WERI-Rb-1 (cell line): ENCODE measurements around the gene SYCE3.

Experiments
- DNase-seq: peaks from one replicate; pipeline ENCODE4 v3.0.0-alpha.2; 2020
- H3K27ac ChIP-seq: fragments of 250-450 bp; sonication (Bioruptor Pico); 2 replicates; pipeline ENCODE4 v1.5.1; 2020; ENCODE audit warnings: mild to moderate bottlenecking, moderate library complexity
- H3K27me3 ChIP-seq: fragments of 250-450 bp; sonication (Bioruptor Pico); 2 replicates; pipeline ENCODE4 v1.5.1; 2021; ENCODE audit warnings: mild to moderate bottlenecking, low read depth, moderate library complexity; ENCODE audit not compliant: insufficient read depth, severe bottlenecking
- H3K36me3 ChIP-seq: fragments of 250-450 bp; sonication (Bioruptor Pico); 2 replicates; pipeline ENCODE4 v1.5.1; 2020; ENCODE audit warnings: mild to moderate bottlenecking, moderate library complexity
- H3K4me3 ChIP-seq: 2 replicates; pipeline ENCODE4 v1.5.1; 2011; ENCODE audit warnings: low read depth, mild to moderate bottlenecking, control low read depth, low read length
- H3K9me3 ChIP-seq: fragments of 250-450 bp; sonication (Bioruptor Pico); 2 replicates; pipeline ENCODE4 v1.5.1; 2021; ENCODE audit warnings: mild to moderate bottlenecking, moderate library complexity; ENCODE audit not compliant: severe bottlenecking
- TF ChIP-seq, protein P1 (sequence below): IDR thresholded peaks from 2 replicates; pipeline ENCODE4 v1.5.1; 2011; ENCODE audit warnings: low read depth, mild to moderate bottlenecking, control low read depth, inconsistent platforms, low read length

The SYCE3 gene

DNA sequence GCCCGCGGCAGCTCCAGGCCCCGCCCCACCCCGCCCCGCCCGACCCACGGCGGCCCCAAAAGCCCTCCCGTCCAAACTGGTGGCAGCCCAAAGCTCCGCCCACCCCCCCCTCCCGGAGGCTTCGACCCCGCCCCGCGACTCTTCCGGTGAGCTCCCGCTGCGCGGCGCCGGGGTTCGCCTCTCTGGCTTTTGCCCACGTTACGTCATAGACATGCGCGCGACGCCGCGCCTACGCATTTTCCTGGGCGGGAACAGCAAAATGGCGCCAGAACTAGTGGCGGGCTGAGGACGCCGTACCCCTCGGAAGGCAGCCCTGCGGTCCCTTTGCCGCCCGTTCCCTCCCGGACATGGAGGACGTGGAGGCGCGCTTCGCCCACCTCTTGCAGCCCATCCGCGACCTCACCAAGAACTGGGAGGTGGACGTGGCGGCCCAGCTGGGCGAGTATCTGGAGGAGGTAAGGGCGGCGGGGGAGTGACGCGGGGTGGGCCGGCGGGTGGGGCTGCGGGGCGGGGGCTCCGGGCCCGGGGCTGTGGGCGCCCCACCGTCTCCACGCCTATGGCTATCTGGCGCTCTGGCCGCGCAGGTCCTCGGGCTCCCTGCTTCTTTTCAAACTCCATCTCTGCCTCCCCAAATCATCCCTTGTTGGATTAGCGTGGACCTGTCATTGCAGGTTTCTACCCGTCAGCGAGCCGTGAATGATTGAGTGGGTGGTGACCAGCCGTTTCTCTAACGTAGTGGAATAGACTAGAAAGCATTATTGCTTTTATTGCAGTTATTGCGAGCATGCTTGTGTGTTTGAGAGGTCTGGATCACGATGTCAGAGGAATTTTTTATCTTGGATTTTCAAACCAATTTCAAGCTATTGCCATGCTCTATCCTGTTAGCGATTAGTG lies 54.5 kb downstream of the SYCE3 start, which contains the start of gene NCAPH2:
NCAPH2 (plus strand) TSS at position 234 of the 894 bp plus-strand sequence; CDS start at position 348, 114 bp downstream.
- H3K4me3 ChIP-seq, result peak within 1 kb of the TSS; percentile 97
- peak within 1 kb of the TSS; percentile 99 for H3K27ac ChIP-seq
- DNase-seq, result peak; percentile 96
- TF ChIP-seq, protein P1, sequence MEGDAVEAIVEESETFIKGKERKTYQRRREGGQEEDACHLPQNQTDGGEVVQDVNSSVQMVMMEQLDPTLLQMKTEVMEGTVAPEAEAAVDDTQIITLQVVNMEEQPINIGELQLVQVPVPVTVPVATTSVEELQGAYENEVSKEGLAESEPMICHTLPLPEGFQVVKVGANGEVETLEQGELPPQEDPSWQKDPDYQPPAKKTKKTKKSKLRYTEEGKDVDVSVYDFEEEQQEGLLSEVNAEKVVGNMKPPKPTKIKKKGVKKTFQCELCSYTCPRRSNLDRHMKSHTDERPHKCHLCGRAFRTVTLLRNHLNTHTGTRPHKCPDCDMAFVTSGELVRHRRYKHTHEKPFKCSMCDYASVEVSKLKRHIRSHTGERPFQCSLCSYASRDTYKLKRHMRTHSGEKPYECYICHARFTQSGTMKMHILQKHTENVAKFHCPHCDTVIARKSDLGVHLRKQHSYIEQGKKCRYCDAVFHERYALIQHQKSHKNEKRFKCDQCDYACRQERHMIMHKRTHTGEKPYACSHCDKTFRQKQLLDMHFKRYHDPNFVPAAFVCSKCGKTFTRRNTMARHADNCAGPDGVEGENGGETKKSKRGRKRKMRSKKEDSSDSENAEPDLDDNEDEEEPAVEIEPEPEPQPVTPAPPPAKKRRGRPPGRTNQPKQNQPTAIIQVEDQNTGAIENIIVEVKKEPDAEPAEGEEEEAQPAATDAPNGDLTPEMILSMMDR, result no peak
- H3K36me3 ChIP-seq, result peaks cover 52% of the 10 kb centered on the region
- H3K27me3 ChIP-seq, result no peaks in the 10 kb centered on the region
- H3K9me3 ChIP-seq, result no peaks in the 10 kb centered on the region

DNA sequence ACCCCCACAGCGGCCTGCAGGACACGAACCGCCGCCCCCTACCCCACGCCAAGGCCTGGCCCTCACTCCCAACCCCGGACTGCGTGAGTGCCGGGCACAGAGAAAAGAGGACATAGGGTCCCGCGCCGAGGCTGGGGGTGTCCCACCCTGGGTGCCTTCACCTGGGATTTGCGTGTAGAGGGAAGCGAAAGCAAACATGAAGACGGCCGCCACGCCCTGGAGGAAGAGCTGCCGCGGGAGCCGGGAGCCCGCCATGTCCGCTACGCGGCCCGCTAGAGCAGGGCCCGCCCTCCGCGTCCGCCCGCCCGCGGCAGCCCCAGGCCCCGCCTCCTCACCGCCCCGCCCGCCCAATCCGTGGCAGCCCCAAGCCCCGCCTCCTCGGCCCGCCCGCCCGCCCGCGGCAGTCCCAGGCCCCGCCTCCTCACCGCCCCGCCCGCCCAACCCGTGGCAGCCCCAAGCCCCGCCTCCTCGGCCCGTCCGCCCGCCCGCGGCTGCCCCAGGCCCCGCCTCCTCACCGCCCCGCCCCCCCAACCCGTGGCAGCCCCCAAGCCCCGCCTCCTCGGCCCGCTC lies 55.2 kb downstream of the SYCE3 start, which contains the start of gene LMF2:
LMF2 (minus strand) TSS at position 282 of the 570 bp plus-strand sequence; CDS start at position 255, 27 bp downstream.
- TF ChIP-seq, protein P1, result no peak
- Histone ChIP-seq H3K36me3 (peaks cover 54% of the 10 kb centered on the region), H3K4me3 (peak within 1 kb of the TSS; percentile 97), H3K27ac (peak within 1 kb of the TSS; percentile 99), H3K27me3 (no peaks in the 10 kb centered on the region), H3K9me3 (no peaks in the 10 kb centered on the region)
- peak; percentile 89 for DNase-seq

DNA sequence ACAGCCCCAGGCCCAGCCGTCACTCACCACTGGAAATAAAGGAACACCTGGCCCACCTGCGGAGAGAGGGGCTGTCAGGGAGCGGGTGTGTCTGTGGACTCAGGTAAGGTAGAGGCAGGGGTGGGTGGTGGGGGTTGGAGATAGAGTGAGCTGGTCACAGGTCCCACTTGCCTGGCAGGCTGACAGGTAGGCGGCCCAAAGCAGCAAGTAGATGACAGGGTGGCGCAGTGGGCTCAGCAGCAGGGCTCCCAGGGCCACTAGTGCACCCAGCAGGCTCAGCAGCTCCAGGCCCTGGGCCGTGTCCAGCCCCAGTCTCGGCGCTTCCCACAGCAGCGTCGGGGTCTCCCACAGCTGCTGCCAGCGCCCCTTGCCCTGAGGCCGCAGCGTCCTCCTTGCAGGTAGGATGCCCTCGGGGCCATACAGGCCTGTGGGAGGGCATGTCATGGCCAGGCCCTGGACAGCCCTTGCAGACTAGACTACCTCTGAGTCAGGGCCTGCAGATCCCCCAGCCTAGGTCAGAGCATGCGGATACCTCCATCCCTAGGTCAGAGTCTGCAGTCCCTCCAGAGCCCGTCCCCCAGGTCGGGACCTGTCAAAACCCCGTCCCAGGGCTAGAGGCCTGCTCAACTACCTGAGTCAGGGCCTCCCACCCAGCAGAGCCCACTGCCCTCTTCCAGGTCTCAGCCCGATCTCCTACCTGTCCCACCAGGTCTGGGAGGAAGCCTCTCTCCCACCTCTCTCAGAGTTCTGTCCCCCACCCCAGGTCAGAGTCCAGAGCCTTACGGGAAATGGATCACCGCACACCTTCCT lies 55.9 kb downstream of the SYCE3 start:
- no peak for DNase-seq
- H3K27me3 ChIP-seq, result no peaks in the 10 kb centered on the region
- H3K36me3 ChIP-seq, result peaks cover 53% of the 10 kb centered on the region
- H3K9me3 ChIP-seq, result no peaks in the 10 kb centered on the region
- H3K27ac ChIP-seq, result peak overlapping the region; percentile 92
- TF ChIP-seq, protein P1, result no peak
- peak overlapping the region; percentile 94 for H3K4me3 ChIP-seq

DNA sequence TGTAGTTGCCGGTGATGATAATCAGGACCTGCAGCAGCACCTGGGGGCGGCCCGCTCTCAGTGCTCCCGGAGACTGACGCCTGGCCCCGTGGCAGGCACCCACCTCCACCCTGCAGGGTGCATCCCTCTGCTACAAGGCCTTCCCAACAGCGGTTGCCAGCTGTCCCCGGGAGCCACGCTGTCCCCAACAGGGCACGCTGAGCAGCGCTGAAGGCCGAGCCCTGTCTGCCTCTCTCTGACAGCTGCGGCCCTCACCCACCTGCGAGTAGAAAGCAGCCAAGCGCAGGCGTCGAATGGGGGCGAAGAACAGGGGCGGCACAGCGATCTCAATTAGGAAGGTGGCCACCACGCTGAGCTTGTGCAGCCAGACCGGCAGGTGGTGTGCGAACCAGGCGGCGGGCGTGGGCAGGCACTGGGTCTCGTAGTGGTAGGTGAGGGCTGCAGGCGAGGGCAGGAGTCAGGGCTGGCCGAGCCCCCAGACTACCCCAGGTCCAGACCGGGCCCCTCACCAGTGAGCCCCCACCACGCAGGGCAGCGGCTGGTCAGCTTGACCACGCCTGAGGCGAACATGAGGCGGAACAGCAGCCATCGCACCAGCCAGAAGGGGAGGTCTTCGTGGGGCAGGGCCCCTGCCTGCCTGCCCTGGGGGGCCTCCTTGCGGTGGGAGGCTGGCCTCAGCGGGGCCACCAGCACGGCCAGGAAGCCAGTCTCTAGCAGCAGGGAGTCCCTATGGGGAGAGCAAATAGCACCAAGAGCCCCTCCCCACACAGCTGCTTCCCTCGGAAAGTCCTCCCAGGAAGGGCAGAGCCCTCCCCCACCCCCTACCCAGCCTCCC lies 56.7 kb downstream of the SYCE3 start:
- Histone ChIP-seq H3K4me3 (no peak overlapping the region; the same call in 1 of the 2 replicates), H3K9me3 (no peaks in the 10 kb centered on the region), H3K36me3 (peaks cover 50% of the 10 kb centered on the region), H3K27me3 (no peaks in the 10 kb centered on the region), H3K27ac (peak overlapping the region; percentile 43)
- TF ChIP-seq, protein P1, result no peak
- DNase-seq, result no peak

DNA sequence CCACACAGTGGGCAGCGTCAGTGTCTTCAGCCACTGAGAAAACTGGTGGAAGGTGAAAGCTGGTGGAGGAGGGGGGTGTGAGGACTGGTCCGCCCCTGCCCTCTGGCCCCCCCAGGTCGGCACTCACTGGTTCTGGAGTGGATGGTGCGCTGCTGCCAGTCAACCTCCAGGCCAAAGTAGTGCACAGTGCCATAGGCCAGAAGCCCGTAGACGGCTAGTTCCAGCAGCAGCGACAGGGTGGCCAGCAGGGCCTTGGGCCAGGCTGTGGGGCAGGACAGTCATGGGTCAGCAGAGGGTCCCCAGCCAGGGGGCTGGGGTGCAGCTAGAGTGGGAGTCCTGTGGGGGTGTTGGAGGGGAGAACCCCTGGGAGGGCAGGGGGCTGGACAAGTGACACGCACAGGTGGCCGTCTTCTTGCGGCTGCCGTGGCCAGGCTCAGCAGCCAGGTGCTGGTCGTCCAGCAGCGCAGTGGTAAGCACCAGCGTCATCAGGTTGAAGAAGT lies 57.4 kb downstream of the SYCE3 start:
- TF ChIP-seq, protein P1, result no peak
- DNase-seq, result no peak
- Histone ChIP-seq H3K4me3 (no peak overlapping the region), H3K36me3 (peaks cover 44% of the 10 kb centered on the region), H3K27ac (no peak overlapping the region), H3K27me3 (no peaks in the 10 kb centered on the region), H3K9me3 (no peaks in the 10 kb centered on the region)
